Colonic mucosa (tissue), 4 donors: Measurements from ENCODE around the gene SLC26A2. TPM values are rescaled to one million over a fixed set of nuclear protein-coding genes. Genes with fewer than 3 reads are reported as not detected.

Experiments used
- DNase-seq: peaks from one replicate; pipeline ENCODE4 v3.0.0-alpha.2; 2020
- H3K27ac ChIP-seq: fragments of 200-600 bp; one replicate; pipeline ENCODE4 v1.8.0; 2021
- H3K27me3 ChIP-seq: fragments of 200-600 bp; one replicate; pipeline ENCODE4 v1.8.0; 2021
- H3K36me3 ChIP-seq: fragments of 200-600 bp; one replicate; pipeline ENCODE4 v1.8.0; 2021
- H3K4me1 ChIP-seq: fragments of 200-600 bp; one replicate; pipeline ENCODE4 v1.8.0; 2021; ENCODE audit warnings: mild to moderate bottlenecking
- H3K4me3 ChIP-seq: fragments of 200-600 bp; one replicate; pipeline ENCODE4 v1.8.0; 2021
- H3K9ac ChIP-seq, 2 donors: one replicate each; pipeline ENCODE4 v1.7.0; 2013; ENCODE audit warnings: control low read depth in 2 of 2, low read depth in 2 of 2, low read length in 2 of 2
- H3K9me3 ChIP-seq: fragments of 200-600 bp; one replicate; pipeline ENCODE4 v1.8.0; 2021
- intact Hi-C: fragments of 100-400 bp; cut with DNase I; formaldehyde crosslinking; loops from one replicate; pipeline ENCODE4 v1.14.1; 2022
- total RNA-seq, 2 donors: library from RNA; stranded (reverse); fragmentation: NEBNext Ultra II Directional in 1 of 2; extraction: Animal tissue kit (Norgen Biotek cat#: 25700) in 1 of 2; gene quantifications; one replicate each; pipeline ENCODE4 v1.2.1, GENCODE V29; 2021
- TF ChIP-seq, protein P1 (sequence below): fragments of 200-600 bp; IDR thresholded peaks from one replicate; pipeline ENCODE4 v1.8.0; 2022; ENCODE audit warnings: antibody characterized with exemption, mild to moderate bottlenecking
- donor health status: healthy.
- donor health status: DM: no; HTN: no; CAD: no.
- donor health status: DM: no; HTN: no; CAD: no.

Gene SLC26A2
- total RNA-seq, 2 donors from 2014 or later = 339 to 770 TPM

DNA sequence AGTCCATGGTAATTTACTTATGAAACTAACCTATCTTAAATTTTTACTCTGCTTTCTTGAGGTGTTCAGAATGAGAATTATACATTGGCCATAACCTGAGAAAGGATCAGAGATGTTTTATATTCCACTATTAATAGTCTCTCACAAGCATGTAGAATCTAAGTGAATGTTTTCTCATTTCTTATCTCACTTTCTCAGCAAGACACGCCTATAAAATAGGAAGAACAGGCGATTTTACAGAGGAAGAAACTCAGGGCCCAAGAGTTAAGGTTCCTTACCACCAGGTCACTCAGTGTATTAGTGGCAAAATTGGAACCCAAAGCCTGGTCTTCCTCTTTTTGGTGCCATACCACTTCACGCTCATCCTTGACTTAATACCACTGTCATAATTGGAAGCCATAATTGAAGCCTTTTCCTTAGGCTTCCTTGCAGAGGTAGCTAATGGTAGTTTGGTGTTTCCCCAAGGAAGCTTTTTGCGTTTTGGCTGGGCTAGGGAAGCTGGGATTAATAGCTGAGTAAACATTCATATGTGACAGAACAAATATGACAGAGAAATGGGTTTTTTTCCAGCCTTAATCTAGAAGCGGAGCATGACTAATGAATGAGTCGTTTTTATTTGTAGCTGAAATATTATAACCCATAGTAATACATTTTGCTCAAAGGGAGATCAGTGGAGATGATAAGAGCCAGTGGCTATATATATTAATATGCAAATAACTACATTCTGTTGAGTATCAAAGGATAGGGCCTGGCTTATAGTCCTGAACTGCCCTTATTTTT, 56.9 kb downstream of the SLC26A2 start:
- Histone ChIP-seq H3K36me3 (peaks cover 15% of the 10 kb centered on the region), H3K27ac (no peak overlapping the region)
- intact Hi-C loops = no loop called here

GRCh38 chr5:150020249-150020648, 59.7 kb downstream of the SLC26A2 start:
- no peaks in the 10 kb centered on the region for H3K4me1 ChIP-seq
- DNase-seq = no peak
- no peak overlapping the region for H3K9ac ChIP-seq
- intact Hi-C loops = no loop called here
- H3K4me3 ChIP-seq = no peak overlapping the region
- H3K27ac ChIP-seq = no peak overlapping the region
- no peaks in the 10 kb centered on the region for H3K27me3 ChIP-seq
- no peaks in the 10 kb centered on the region for H3K9me3 ChIP-seq
- H3K36me3 ChIP-seq = peaks cover 14% of the 10 kb centered on the region
- TF ChIP-seq, protein P1, sequence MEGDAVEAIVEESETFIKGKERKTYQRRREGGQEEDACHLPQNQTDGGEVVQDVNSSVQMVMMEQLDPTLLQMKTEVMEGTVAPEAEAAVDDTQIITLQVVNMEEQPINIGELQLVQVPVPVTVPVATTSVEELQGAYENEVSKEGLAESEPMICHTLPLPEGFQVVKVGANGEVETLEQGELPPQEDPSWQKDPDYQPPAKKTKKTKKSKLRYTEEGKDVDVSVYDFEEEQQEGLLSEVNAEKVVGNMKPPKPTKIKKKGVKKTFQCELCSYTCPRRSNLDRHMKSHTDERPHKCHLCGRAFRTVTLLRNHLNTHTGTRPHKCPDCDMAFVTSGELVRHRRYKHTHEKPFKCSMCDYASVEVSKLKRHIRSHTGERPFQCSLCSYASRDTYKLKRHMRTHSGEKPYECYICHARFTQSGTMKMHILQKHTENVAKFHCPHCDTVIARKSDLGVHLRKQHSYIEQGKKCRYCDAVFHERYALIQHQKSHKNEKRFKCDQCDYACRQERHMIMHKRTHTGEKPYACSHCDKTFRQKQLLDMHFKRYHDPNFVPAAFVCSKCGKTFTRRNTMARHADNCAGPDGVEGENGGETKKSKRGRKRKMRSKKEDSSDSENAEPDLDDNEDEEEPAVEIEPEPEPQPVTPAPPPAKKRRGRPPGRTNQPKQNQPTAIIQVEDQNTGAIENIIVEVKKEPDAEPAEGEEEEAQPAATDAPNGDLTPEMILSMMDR = no peak

More for the DNA sequence above, 56.9 kb downstream of the SLC26A2 start:
- no peaks in the 10 kb centered on the region for H3K4me1 ChIP-seq
- H3K27me3 ChIP-seq = no peaks in the 10 kb centered on the region
- TF ChIP-seq, protein P1 = no peak
- no peak overlapping the region for H3K4me3 ChIP-seq
- no peaks in the 10 kb centered on the region for H3K9me3 ChIP-seq
- DNase-seq = no peak
- no peak overlapping the region for H3K9ac ChIP-seq

DNA sequence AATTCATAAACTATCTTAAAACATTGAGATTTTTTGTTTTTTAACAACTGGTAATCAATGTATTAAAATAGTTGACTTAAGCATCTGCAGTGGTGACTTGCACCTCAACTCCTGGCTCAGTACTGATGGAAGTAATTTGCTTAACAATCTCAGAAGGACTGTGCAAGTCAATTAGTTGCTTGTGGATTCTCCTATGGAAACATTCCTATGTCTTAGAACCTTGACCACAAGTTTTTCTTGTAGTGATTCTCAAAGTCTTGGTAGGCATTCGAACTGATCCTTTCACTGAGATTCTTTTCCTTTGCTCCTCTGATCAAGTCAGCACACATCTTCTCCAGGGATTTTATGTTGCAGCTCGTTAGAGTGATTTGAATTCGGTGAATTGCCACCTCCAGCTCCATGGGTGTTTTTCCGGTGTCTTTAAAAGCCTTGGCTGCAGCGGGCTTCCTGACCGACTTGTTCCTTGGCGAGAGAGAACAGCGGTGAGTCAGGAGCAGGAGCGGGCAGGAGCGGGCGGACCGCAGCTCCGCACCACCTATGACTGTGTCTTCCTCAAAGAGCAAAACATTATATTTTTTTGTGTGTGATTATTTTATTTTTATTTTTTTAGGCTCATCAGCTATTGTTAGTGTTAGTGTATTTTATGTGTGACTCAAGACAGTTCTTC, 61.1 kb downstream of the SLC26A2 start:
- H3K27me3 ChIP-seq = no peaks in the 10 kb centered on the region
- intact Hi-C loops = no loop called here
- no peaks in the 10 kb centered on the region for H3K9me3 ChIP-seq
- no peak for DNase-seq
- TF ChIP-seq, protein P1 = no peak
- no peak overlapping the region for H3K9ac ChIP-seq
- no peaks in the 10 kb centered on the region for H3K4me1 ChIP-seq
- no peak overlapping the region for H3K4me3 ChIP-seq
- peaks cover 14% of the 10 kb centered on the region for H3K36me3 ChIP-seq
- no peak overlapping the region for H3K27ac ChIP-seq

DNA sequence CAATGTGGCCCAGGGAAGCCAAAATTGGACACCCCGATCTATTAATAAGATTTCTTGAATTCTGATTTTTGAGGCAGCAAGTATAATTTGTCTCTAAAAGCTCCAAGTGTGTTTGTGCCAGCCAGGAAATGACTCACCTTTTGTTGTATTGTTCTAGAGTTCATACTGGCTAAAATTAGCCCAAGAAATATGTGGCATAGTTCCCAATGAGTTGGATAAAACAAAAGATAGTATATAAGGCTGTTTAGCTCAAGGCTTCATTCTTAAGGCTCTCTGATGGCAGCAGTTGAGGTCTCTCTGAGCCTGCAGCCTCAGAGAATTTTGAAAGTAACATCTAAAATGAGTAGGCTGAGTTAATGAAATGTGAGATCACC, 61.6 kb downstream of the SLC26A2 start:
- TF ChIP-seq, protein P1 = no peak
- no peak overlapping the region for H3K9ac ChIP-seq
- no peaks in the 10 kb centered on the region for H3K9me3 ChIP-seq
- H3K27ac ChIP-seq = no peak overlapping the region
- H3K4me1 ChIP-seq = no peaks in the 10 kb centered on the region
- no peak for DNase-seq
- intact Hi-C loops = no loop called here
- no peaks in the 10 kb centered on the region for H3K27me3 ChIP-seq
- peaks cover 14% of the 10 kb centered on the region for H3K36me3 ChIP-seq
- H3K4me3 ChIP-seq = no peak overlapping the region

DNA sequence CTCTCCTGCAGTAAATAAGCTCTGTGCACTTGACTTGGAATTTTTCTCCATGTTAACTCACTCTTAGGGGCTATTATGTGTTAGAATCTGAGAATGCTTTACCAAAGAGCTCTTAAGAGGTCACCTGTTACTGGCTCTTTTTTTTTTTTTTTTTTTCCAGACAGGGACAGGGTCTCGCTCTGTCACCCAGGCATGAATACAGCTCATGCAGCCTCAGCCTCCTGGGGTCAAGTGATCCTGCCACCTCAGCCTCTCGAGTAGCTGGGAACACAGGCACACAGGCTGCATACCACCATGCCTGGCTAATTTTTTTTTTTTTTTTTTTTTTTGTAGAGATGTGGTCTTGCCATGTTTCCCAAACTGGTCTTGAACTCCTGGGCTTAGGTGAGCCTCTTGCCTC, 62.1 kb downstream of the SLC26A2 start:
- no peaks in the 10 kb centered on the region for H3K9me3 ChIP-seq
- no peaks in the 10 kb centered on the region for H3K27me3 ChIP-seq
- H3K4me1 ChIP-seq = no peaks in the 10 kb centered on the region
- TF ChIP-seq, protein P1 = no peak
- H3K4me3 ChIP-seq = no peak overlapping the region
- H3K27ac ChIP-seq = no peak overlapping the region
- H3K9ac ChIP-seq = no peak overlapping the region
- no peak for DNase-seq
- intact Hi-C loops = no loop called here
- peaks cover 14% of the 10 kb centered on the region for H3K36me3 ChIP-seq
